GM21423 (cell line): Measurements from ENCODE around the gene CT47C1.
"Not testable (repeated sequence)": the region's sequence is repeated elsewhere in the genome, so short reads cannot be mapped to it uniquely, and the experiment has no call there.

Experiments
- ATAC-seq: cut with Tn5 transposase; IDR thresholded peaks from one replicate; pipeline ENCODE4 v1.9.1; 2021; ENCODE audit warnings: mild to moderate bottlenecking, moderate library complexity; ENCODE audit not compliant: unreplicated experiment

Gene CT47C1

DNA sequence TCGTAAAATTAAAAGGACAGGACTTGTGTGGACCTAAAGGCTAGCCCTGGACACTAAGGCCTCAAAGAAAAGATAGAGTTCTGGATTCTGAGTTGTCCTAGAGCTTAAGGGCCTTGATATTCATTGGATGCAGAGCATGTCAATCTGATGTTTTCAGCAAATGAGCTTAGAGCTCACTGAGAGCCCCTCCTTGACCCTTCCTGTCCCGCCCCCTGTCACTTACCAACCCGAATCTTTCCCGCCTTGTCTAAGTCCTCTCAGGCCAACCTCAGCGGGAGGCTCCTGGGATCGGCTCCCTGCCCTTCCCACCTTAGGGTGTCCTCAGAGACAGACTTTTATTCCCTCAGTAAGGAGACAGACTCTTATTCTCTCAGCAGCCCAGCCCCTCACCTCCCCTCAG, at the start of gene CT47C1:
TSS of gene CT47C1 (plus strand) at position 250 of the 400 bp plus-strand sequence. CDS start 233 bp downstream, outside the sequence.
- ATAC-seq = no peak

DNA sequence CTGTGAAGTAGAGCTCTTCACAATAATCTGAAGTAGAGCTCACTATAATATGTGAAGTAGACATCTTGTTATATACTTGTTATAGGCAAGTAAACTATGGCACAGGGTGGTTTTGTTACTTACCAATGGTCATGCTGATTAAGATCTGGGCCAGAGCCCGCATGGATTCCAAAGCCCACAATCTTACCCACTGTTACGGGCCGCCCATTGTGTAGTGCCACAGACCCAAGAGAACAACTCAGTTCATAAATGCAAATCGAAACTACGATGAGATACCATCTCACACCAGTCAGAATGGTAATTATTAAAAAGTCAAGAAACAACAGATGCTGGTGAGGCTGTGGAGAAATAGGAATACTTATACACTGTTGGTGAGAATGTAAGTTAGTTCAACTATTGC, 46.9 kb upstream of the CT47C1 start:
- ATAC-seq = no peak

DNA sequence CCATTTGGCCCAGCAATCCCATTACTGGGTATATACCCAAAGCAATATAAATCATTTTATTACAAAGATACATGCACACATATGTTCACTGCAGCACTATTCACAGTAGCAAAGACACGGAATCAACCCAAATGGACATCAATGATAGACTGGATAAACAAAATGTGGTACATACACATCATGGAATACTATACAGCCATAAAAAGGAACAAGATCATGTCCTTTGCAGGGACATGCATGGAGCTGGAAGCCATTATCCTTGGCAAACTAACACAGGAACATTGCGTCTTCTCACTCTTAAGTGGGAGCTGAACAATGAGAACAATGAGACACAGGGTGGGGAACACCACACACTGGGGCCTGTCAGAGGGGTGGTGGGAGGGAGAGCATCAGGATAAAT, 46.4 kb upstream of the CT47C1 start:
- not testable (repeated sequence) for ATAC-seq

DNA sequence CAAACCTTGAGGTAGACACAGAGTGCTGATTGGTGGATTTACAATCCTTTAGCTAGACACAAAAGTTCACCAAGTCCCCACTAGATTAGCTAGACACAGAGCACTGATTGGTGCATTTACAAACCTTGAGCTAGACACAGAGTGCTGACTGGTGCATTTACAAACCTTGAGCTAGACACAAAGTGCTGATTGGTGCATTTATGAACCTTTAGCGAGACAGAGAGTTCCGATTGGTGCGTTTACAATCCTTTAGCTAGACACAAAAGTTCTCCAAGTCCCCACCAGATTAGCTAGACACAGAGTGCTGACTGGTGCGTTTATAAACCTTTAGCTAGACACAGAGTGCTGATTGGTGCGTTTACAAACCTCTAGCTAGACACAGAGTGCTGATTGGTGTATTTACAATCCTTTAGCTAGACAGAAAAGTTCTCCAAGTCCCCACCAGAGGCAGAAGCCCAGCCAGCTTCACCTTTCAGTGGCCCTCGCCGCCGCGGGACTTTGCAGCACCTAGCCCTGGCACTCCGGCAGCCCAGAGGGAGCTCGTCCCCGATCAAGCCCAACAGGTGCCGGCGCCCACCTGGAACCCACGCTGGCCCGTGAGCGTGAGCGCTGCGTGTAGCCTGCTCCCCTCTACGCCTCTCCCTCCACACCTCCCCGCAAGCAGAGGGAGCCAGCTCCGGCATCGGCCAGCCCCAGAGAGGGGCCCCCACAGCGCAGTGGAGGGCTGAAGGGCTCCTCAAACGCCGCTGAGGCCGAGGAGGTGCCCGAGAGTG, 44.6 kb upstream of the CT47C1 start:
- ATAC-seq = not testable (repeated sequence)

DNA sequence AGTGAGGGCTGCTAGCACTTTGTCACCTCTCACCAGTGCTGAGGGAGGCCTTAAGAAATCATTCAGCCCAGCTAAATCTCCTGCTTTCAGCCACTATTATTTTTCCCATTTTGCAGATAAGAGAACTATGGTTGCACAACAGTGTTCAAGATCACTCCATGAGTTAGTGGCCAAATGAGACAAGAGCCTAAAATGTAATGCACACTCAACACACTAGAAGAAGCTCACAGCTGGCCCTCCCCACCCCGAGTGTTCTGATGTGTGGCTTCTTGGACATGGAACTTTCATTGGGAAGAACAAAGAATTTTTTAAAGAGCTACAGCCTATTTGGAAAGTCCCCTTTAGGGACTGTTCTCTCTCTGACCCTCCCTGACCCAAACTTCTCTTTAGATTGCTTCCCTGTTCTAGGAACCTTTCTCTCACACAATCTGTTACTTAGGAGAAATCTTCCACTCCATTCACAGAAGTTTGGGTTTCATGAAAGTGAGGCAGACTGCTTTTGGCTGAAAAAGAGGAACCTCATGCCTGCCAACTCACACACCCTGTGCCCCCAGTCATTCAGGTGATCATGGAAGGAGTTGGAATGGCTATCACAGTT, 44.0 kb upstream of the CT47C1 start:
- no peak for ATAC-seq

DNA sequence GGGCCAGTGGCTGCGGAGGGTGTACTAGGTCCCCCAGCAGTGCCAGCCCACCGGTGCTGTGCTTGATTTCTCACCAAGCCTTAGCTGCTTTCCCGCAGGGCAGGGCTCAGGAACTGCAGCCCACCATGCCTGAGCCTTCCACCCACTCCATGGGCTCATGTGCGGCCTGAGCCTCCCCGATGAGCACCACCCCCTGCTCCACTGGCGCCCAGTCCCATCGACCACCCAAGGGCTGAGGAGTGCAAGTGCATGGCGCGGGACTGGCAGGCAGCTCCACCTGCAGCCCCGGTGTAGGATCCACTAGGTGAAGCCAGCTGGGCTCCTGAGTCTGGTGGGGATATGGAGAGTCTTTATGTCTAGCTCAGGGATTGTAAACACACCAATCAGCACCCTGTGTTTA, 43.1 kb upstream of the CT47C1 start:
- not testable (repeated sequence) for ATAC-seq

DNA sequence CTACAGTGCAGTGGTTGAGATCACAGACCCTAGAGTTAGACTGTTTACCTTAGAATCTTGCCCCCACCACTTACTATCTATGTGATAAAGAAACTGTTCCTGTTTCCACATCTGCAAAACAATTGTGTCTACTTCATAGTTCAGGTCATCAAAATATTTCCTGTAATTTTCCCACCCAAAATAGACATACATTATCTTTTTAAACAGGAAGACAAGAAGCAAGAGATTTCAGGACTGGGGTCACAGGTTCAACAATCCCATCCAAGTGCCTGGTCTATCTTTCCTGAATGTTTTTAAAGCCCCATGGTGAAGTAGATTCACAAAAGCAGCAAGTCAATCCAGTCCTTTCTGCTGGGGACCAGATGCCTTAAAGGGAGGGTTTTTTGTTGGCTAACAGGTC, 41.8 kb upstream of the CT47C1 start:
- no peak for ATAC-seq

DNA sequence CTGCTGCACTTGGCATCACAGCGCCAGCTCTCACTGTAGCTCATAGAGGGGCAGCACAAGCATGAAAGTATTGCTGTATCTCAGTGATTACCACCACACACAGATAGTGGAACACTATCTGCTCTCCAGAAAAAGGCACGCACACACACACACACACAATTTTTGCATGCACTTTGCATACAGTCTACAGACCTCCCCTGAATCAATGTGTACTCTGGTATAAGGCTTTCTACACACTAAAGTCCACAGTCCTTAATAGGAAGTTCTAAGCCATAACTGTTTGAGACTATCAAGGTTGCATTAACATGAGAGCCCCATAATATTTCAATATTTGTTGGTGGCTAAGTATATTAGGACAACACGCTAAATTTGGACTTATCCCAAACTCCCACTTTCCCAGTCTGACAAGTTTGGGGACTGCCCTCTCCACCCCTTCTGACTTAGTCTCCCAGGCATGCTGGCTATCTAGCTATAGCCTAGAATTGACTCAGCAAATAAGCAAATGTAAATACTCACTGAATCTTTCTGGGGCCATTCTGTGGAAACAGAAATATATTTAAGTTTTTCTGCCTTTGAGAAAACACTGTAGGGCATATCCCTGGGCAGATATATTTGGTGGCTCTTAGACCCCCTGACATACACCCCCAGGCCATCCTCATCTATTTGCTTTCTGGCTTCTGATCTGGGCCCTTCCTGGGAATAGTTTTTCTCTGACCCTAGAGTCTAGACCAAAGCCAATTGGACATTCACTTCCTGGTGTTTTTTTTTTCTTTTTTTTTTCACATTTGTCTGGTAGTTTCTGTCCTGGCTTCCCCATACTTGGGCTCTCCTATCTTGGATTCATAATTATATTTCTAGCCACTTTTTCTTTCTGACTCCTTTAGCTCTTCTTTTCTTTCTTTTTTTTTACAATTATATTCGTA, 36.4 kb upstream of the CT47C1 start:
- ATAC-seq = no peak

DNA sequence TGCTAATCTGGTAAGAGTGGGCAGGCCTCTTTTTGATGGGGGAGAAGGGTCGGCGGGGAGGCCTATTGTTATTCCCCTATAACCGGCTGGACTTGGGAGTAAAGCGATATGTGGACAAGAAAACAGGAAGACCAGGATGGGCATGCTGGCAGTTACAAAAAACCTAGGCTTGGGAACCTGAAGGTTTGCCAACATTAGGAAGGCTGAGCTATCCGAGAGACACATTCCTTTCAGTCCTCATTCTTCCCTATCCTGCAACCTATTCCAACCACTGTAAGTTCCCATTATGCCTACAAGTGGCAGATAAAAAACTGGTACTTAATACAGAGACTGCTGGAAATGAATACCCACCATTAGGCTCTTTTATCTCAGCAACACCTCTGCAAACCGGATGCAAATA, 32.4 kb upstream of the CT47C1 start:
- no peak for ATAC-seq

DNA sequence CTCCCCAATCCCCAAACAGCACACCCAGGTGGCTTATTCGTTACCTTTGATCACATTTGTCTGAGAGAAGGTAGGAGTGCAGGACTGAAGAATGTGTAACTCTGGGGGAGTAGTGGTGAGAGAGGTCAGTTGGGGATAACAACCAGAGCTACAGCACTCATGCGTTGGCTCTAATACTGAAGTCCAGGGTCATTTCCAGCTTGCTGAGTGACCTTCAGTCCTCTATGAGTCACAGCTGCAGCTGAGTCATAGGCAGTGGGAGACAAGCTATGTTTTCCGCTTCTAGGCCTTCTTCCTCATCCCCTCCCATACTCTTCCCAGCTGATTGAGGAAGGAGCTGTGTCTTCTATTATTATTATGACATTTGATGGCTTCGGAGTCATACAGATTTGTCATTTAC, 31.6 kb upstream of the CT47C1 start:
- no peak for ATAC-seq

DNA sequence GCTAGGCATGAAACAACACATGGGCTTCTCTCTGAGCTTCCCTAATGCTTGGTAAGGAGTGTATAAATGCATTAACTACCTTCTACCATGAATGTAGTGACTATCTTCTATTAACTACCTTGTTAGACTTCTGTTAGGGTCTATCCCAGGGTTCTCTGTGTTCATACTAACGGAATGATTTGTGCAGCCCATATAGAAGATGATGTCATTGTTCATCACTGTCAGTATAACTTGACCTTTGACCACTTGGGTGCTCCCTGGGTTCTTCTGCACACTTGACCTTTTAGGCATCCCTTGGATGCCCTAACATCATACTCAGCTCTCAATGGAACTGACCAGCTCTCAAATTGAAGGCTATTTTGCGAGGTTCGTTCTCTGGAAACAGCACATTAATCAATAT, 30.8 kb upstream of the CT47C1 start:
- ATAC-seq = no peak

DNA sequence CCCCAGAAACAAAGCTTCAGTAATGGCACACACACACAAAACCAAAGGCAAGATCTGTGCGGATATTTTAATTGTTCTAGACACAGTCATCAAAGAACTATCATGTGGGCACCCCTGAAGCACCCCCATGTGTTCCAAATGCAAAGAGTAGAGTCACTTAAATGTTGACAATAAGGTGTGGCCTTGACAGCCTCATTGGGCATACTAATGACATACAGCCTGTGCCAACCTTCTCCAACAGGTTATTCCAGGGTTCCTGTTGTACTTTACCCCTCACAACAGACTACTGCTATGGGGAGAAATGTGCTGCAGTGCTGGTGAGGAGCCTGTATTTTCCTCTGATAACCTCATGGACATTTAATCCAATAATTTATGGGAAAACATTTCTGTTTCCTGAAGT, 29.8 kb upstream of the CT47C1 start:
- no peak for ATAC-seq

DNA sequence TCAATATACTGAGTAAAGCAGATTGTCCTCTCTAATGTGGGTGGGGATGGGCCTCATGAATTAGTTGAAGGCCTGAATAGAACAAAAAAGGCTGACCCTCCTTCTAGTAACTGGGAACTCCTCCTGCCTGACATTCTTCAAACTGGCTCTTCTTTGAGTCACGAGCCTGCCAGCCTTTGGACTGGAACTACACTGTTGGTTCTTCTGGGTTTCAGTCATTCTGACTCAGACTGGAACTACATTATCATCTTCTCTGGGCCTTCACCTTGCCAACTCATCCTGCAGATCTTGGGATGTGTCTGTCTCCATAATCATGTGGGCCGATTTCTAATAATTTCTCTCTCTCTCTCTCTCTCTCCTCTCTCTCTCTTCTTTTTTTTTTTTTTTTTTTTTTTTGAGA, 26.9 kb upstream of the CT47C1 start:
- ATAC-seq = no peak

DNA sequence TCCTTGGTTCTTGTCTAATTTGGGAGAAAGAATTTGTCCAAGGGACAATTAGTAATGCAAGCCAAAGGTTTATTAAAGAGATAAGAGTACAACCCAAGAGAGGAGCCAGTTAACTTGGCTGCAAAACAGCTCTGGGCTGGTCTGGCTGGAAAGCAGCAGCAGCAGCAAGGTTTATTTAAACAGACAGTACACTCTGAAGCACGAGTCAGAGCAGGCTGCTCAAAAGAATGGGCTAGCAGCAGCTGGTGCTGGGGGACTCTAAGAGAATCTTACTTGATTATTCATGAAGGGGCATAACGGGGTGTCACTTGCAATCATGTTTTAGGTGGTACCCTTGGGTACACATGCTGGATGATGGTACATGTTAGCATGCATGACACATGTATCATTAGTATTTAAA, 17.1 kb upstream of the CT47C1 start:
- no peak for ATAC-seq

DNA sequence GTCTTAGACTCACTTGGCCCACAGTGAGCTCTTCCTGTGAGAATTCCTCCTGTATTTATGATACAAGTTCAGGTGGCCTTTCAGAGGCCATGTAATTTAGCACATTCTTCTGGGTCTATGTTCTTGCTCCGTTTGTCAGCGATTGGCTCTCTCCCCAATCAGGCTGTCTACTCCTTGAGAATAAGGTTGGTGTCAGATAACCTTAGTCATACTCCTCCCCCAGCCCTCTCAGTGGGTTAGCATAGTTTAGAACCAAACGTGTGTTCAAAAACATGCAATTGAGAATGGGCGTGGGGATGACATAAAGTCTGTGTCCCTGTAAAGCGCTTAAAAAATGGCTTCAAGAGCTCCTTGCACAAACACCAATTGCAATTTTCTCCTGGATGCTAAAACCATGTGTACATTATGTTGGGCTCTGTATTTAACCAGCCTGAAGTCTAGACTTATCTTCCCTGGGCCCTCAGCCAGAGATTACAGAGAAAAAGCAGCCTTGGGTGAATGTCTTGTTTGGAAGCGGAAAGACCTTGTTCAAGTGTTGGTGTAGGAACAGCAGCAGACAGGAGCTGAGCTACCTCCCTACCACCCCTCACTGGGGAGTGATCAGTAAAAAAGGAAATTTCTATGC, 9.9 kb upstream of the CT47C1 start:
- ATAC-seq = no peak

DNA sequence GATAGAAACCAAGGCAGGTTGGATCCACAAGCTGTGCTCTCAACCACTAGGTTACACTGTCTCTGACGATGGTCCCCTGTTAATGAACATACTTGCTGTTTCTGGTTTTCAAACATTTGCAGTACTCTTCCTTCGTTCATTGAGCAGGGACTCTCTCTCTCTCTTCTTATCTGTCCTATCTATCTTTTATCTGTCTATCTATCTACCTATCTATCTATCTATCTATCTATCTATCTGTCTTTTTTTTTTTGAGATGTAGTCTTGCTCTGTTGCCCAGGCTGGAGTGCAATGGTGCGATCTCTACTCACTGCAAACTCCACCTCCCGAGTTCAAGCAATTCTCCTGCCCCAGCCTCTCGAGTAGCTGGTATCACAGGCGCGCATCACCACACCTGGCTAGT, 9.4 kb upstream of the CT47C1 start:
- no peak for ATAC-seq

DNA sequence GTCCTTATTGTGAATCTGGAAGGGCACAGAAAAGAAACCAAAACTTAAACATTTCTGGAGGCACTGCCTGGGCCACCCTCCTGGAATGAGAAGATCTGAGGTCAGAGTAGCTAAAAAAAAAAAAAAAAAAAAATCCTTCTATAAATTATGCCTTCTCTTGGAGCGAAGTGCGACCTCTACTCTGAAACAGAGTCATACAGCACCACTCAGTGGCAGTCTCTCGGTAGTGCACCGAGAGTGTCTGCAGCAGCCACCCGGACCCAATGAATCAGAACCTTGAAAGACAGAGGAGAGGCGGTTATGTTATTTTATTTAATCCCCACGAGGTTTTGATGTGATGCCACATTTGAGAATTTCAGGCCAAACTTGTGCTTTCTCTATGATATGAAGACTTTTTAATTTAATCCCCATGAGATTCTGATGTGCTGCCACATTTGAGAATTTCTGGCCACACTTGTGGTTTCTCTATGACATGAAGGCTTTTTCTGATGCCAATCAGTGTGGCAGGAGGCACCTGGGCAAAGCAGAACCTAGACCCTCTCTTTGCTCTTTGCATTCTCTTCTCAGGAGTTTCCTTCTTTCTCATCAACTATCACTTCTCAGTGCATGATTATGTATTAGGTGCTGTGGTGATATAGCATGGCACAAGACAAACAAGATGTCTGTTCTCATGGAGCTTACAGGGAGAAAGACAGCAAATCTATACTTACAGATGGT, 5.6 kb upstream of the CT47C1 start:
- no peak for ATAC-seq

DNA sequence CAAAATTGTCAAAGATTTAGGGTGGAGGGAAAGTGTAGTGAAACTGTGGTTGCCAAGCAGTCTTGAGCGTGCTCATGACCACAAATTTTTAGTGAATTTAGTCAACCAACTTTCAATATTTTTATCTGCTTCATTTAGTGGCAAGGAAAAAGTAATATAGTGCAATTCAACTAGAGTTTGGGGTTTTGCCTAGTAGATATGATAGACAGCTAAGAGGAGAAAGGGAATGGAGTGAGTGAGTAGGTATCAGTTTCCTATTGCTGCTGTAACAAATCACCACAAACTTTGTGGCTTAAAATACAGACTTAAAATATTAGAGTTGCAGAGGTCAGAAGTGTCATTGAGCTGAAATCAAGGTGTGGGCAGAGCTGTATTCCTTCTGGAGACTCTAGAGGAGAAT, 3.7 kb upstream of the CT47C1 start:
- no peak for ATAC-seq

DNA sequence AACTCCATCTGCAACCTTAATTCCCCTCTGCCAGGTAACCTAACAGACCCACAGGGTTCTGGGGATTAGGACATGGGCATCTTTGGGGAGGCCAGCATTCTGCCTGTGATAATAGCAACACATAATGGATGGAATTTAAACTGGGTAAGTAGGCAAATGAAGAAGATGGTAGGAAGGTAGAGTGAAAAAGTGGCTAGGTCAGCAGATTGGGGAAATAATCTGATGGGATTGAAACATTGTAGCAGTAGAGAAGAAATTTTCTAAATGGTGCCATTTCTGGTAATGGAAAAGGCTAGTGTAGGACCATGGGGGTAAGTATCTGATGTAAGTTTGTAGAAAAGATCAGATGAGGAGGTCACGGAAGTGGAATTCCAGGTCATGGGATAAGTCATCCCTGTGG, 3.0 kb upstream of the CT47C1 start:
- ATAC-seq = no peak

DNA sequence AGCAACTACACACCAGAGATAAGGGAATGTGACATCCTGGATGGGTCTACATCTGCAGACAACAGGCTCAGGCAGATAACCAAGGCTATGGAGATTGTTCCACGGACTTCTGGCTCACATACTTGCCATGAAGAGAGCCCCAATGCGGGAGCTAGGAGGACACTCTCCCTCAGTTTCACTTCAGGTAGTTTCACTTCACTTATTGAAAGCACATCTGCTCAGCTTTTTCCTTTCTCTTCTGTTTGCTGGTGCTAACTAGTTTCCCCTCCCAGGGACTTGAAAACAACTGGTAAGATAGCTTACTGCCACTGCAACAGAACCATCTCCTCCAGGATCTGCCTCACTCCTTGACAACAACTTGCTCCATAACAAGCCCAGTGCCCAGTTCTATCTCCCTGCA, 1.4 kb upstream of the CT47C1 start:
- peak; percentile 75 for ATAC-seq
